Tibial nerve (tissue), 4 donors: Measurements from ENCODE around the gene RAPGEF3.

Experiments
- EP300 ChIP-seq, 2 donors: sonication (generic); formaldehyde crosslinking; IDR thresholded peaks; one replicate each; pipeline ENCODE4 v1.6.1; 2017; ENCODE audit warnings: antibody characterized with exemption in 2 of 2, mild to moderate bottlenecking in 1 of 2
- TF ChIP-seq, protein P1 (sequence below), 5 experiments: fragments of 200-600 bp in 3 of 5; fragments of 450-650 bp in 2 of 5; sonication (generic) in 3 of 5; IDR thresholded peaks; one replicate each; pipeline ENCODE4 v1.5.1; 2016 to 2019; ENCODE audit warnings: antibody characterized with exemption in 5 of 5, mild to moderate bottlenecking in 3 of 5, moderate library complexity in 2 of 5

DNA sequence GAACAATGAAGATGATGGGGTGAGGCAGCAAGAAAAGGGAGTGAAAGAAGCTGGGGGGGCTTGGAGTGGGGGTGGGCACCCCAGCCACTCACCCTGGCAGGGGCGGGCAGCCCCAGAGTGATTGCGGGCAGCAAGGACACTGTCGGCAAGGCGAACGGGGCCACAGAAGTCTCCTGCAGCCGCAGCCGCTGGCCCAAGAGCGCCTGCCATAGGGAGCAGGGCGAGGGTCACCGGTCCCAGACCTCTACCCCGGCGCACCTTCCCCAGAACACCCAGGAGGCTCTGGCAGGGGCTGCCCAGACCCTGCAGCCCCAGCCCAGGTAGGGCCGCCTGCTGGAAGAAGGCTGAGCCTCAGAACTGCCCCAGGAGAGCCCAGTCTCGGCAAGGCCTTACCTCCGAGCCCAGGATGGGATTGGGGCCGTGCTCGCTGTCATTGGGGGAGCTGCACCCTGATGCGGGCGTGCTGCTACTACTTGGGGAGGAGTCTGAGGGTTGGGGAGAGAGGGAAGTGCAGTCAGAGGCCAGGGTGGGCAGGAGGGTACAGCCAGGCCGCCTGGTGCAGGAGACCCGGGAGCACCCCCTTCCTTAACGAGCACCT, 37.2 kb upstream of the RAPGEF3 start:
- TF ChIP-seq, protein P1, sequence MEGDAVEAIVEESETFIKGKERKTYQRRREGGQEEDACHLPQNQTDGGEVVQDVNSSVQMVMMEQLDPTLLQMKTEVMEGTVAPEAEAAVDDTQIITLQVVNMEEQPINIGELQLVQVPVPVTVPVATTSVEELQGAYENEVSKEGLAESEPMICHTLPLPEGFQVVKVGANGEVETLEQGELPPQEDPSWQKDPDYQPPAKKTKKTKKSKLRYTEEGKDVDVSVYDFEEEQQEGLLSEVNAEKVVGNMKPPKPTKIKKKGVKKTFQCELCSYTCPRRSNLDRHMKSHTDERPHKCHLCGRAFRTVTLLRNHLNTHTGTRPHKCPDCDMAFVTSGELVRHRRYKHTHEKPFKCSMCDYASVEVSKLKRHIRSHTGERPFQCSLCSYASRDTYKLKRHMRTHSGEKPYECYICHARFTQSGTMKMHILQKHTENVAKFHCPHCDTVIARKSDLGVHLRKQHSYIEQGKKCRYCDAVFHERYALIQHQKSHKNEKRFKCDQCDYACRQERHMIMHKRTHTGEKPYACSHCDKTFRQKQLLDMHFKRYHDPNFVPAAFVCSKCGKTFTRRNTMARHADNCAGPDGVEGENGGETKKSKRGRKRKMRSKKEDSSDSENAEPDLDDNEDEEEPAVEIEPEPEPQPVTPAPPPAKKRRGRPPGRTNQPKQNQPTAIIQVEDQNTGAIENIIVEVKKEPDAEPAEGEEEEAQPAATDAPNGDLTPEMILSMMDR (IDR thresholded peaks at IDR 0.05) = no peak
- TF ChIP-seq EP300 (IDR thresholded peaks at IDR 0.05) = no peak
